Umbilical cord (tissue), 2 donors: ENCODE results near the gene LEMD2. TPM values are rescaled to one million over a fixed set of nuclear protein-coding genes. Genes with fewer than 3 reads are reported as not detected.
A peak's percentile ranks its signal among the peaks of the same experiment; 100 is the strongest.

Experiments used
- DNase-seq: peaks from one replicate; pipeline ENCODE4 v3.0.0-alpha.2; 2015; ENCODE audit warnings: low spot score
- total RNA-seq: library from RNA; depleted of rRNA; stranded (reverse); fragments of >200 nt; gene quantifications from one replicate; pipeline ENCODE4 v1.2.3, GENCODE V29; 2014; ENCODE audit warnings: low replicate concordance; ENCODE audit not compliant: insufficient read depth

LEMD2 gene
- total RNA-seq, 1 donor from 2014 or later, result 29.4 TPM

GRCh38 chr6:33820243-33820642 lies 31.3 kb upstream of the LEMD2 start:
- DNase-seq, result no peak

- no peak for DNase-seq
Measured at GRCh38 chr6:33819021-33819420, 30.1 kb upstream of the LEMD2 start.

- DNase-seq, result no peak
Measured at GRCh38 chr6:33818293-33818692, 29.4 kb upstream of the LEMD2 start.

DNA sequence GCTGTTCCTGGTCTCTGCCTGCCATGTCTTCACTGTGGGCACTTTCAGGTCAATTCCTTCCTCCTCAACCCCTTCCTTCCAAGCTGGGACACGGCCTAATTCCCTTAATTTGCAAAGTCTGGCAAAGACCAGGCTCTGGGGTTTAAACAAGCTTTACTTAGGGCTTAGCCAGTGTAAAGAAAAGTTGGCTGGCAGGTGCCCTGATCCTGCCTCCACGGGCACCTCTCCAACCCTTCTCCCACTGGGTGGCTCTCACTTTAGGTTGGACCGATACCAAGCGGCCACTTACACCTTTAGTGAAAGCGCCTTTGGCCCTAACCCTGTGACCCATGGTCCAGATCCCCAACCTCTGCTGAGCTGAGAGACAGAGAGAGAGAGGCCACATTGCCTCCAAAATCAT lies 28.6 kb upstream of the LEMD2 start:
- DNase-seq, result no peak

- DNase-seq, result no peak
Measured at GRCh38 chr6:33816911-33817310, 28.0 kb upstream of the LEMD2 start.

GRCh38 chr6:33815854-33816253 lies 26.9 kb upstream of the LEMD2 start:
- DNase-seq, result no peak

DNA sequence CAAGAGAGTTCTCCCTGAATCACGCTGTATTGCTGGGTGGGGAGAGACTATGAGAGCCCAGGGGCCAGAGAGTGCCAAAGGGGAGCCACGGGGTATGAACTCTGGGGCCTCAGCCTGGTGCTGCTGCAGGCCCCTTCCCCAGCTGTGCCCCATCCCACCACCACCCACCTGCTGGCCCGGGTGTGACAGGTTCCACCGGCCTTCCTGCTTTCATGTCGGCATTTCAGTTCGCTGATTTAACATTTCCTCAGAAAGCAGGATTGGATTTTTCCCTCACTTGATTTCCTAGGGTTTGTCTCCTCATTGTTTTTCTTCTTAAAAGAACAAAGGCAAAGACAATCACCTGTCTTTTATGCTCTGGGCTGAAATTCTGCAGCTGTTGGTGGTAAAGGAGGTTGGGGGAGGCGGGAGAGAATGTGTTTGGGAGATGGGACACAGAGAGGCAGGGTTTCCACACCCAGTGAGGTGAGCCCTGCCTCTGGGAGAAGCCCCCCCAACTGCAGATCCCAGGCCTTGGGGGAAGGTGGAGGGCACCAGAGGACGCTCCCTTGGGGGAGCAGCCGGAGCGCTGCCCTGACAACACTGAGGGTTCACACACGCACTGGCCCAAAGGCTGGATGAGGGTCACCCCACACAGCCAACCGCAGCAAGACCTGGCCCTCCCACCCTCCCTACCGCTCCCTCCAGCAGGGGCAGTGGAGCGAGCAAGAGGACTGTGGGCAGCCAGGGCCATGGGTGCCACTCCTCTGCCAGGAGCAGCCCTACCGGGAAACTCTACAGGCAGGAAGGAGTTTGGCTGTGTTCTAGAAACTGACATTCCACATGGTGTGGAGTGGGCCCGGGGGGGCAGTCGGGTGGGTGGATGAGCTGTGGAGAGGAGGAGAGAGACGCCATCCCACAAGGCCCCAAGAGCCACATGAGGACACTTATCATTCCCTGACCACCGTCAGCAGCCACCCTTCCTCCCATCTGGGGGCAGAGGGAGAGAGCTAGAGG lies 25.4 kb upstream of the LEMD2 start:
- no peak for DNase-seq

GRCh38 chr6:33813246-33813904 lies 24.4 kb upstream of the LEMD2 start:
- no peak for DNase-seq

GRCh38 chr6:33812669-33813068 lies 23.7 kb upstream of the LEMD2 start:
- peak; percentile 58 for DNase-seq

- DNase-seq, result no peak
Measured at GRCh38 chr6:33809594-33809993, 20.7 kb upstream of the LEMD2 start.

DNA sequence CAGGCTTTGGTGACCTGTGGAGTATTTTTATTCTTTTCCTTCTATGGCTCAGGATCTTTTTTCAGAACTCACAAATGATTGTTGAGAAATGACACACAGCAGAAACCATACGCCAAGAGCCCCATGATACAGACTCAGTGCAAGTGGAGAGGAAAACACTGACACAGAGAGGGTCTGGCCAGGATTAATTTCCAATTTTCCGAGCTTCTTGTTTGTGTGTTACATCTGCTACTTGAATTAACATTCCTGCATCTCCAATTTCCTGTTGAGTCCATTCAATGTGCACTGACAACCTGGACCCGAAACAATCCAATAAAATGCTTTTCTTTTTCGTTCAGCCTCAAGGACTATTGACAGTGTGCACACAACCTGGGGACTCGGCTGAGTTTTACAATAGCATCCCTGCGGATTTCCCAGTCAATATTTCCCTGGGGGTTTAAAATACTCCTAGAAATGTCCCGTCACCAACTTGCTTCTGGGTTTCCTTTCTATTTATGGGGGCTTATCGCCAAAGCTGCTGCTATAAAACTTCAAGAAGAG lies 19.8 kb upstream of the LEMD2 start:
- DNase-seq, result no peak

- DNase-seq, result no peak
Measured at GRCh38 chr6:33807606-33808005, 18.7 kb upstream of the LEMD2 start.

DNA sequence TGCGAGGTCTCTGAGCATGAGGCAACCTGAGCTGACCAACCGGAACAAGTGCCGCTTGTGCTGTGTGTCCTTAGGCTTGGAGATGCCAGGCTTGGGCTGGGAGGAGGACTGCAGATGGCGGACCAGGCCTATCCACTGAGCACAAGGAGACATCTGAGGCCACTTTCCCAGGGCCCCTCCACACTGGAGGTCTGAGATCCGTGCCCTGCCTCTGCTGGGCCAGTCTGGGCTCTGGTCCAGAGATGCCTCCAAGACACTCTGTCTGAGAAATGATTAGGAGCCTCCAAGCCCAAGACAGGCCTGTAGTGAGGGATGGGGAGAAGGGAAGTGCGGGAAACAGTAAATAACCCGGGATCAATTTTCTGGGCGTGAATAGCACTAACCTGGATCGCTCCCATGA lies 17.9 kb upstream of the LEMD2 start:
- DNase-seq, result no peak

GRCh38 chr6:33803571-33804053 lies 14.7 kb upstream of the LEMD2 start, which contains the start of gene MLN:
TSS of gene MLN (minus strand) at chr6:33804003. CDS start at chr6:33801163, 2,840 bp downstream.
- DNase-seq, result no peak

DNA sequence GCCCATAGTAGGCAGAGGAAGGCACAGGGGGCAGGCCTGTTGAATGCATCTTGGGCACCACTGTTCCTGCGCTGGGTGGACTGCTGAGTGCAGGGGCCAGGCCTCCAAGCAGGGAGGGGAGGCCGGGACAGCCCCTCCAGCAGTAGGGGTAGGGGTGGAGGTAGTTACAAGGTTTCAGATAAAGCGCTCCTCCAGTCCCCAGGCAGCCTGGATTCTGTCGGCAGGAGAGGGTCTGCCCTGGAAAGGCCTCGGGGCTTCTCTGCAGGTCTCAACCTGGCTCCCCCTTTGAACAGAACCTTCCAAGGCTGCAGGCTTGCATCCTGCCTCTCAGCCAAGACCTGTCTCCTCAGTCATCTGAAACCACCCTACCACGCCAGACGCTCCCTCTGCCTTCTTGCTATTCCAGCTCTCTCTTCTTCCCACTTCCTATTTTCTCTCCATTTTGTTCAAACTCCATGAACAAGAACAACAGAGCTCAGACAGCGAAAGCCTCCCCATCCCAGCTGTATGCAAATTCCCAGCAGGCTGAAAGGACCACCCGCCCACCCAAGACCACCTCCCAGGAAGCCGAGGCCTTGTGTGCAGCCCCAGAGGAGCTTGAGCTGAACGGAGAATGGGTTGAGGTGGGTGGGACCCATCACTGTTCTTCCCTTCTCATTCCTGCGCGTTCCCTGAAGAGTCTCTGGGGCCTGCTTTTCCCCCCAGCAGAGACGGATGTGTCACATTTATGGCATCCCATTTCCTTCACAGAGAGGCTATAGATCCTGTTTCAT lies 13.4 kb upstream of the LEMD2 start:
- no peak for DNase-seq

GRCh38 chr6:33801611-33802010 lies 12.7 kb upstream of the LEMD2 start:
- no peak for DNase-seq

- no peak for DNase-seq
Measured at GRCh38 chr6:33800248-33800969, 11.5 kb upstream of the LEMD2 start.

DNA sequence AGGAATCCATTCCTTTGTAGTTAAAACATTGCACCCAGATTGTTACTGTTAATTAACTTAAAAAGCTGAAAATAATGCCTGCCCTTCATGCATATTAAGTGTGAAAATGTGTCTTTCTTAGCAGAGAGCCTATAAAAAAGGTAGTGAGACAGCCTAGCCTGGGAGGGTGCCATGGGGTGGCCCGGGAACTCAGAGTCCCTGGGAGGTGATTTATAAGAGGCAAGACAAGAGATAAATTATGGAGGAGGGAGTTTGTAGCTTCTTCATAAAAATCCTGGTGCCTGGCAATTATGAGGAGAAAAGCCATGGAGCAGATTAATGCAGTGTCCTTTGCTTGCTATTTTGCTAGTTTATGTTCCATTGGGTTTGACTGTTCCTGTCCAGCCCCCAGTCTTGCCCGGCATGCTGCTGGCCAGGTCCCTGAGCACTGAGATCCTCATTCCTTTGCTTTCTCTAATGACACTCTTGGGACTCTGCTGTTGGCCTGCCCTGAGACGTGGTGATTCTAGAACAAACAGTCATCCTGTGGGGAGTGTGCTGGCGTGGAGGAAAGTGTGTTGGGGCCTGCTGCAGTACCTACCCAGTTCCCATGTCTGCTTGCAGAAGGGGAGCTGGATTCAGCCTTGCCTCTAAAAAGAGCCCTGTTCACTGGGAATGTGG lies 10.7 kb upstream of the LEMD2 start:
- no peak for DNase-seq

DNA sequence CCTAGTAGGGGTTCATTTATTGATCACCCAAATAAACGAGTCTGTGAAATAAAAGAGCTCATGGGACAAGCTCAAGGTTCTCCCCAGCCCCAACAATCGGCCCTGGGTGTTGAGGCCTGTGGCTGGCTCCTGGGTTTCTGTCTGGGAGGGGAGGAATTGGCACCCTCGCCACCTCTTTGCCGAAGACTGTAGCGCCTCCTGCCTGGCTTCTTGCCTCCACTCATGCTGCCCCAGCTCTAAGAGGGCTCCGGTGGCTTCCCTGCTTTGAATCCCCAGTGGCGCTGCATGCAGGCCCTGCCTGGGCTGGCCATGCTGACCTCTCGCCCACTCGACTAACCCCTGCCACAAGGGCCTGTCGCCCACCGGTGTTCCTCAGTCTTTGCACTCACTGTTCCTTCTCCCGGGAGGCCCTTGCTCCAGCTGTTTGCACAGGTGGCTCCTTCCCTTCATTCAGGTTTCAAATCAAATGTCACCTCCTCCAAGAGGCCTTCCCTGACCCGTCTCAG lies 9.5 kb upstream of the LEMD2 start:
- no peak for DNase-seq
